DND-41 (cell line): Measurements from ENCODE around the gene ITPR2.

Source experiments
- EZH2 ChIP-seq: IDR thresholded peaks from 3 replicates; pipeline ENCODE4 v1.6.1; 2012; ENCODE audit warnings: borderline replicate concordance, low read depth, mild to moderate bottlenecking, moderate library complexity, low read length, inconsistent platforms; ENCODE audit not compliant: severe bottlenecking
- TF ChIP-seq, protein P1 (sequence below): IDR thresholded peaks from 2 replicates; pipeline ENCODE4 v1.5.1; 2012; ENCODE audit warnings: borderline replicate concordance, low read length, moderate library complexity, mild to moderate bottlenecking; ENCODE audit not compliant: poor library complexity, severe bottlenecking; ENCODE audit errors: extremely low read depth

GRCh38 chr12:26369588-26369987 lies 463.4 kb downstream of the ITPR2 start:
- TF ChIP-seq, protein P1, sequence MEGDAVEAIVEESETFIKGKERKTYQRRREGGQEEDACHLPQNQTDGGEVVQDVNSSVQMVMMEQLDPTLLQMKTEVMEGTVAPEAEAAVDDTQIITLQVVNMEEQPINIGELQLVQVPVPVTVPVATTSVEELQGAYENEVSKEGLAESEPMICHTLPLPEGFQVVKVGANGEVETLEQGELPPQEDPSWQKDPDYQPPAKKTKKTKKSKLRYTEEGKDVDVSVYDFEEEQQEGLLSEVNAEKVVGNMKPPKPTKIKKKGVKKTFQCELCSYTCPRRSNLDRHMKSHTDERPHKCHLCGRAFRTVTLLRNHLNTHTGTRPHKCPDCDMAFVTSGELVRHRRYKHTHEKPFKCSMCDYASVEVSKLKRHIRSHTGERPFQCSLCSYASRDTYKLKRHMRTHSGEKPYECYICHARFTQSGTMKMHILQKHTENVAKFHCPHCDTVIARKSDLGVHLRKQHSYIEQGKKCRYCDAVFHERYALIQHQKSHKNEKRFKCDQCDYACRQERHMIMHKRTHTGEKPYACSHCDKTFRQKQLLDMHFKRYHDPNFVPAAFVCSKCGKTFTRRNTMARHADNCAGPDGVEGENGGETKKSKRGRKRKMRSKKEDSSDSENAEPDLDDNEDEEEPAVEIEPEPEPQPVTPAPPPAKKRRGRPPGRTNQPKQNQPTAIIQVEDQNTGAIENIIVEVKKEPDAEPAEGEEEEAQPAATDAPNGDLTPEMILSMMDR, result no peak
- TF ChIP-seq EZH2, result no peak
